Esophagus (tissue), 2 donors: ENCODE results near the gene FMC1. TPM values are rescaled to one million over a fixed set of nuclear protein-coding genes. Genes with fewer than 3 reads are reported as not detected.

Experiments used
- H3K27ac ChIP-seq, 2 donors: one replicate each; pipeline ENCODE4 v1.5.1; 2013; ENCODE audit warnings: low read depth in 2 of 2, mild to moderate bottlenecking in 2 of 2, inconsistent platforms in 1 of 2, low read length in 1 of 2, moderate library complexity in 1 of 2
- H3K27me3 ChIP-seq, 2 donors: one replicate each; pipeline ENCODE4 v1.6.1; 2013; ENCODE audit warnings: low read length in 2 of 2, control low read depth in 1 of 2, mild to moderate bottlenecking in 1 of 2; ENCODE audit not compliant: insufficient read depth in 2 of 2, control insufficient read depth in 1 of 2
- H3K36me3 ChIP-seq, 2 donors: one replicate each; pipeline ENCODE4 v1.6.1; 2013; ENCODE audit warnings: low read length in 1 of 2; ENCODE audit not compliant: control insufficient read depth in 2 of 2, insufficient read depth in 2 of 2
- H3K4me1 ChIP-seq, 2 donors: one replicate each; pipeline ENCODE4 v1.6.1; 2013; ENCODE audit warnings: low read length in 1 of 2; ENCODE audit not compliant: control insufficient read depth in 2 of 2, insufficient read depth in 2 of 2
- H3K4me3 ChIP-seq, 2 donors: one replicate each; pipeline ENCODE4 v1.5.1; 2013; ENCODE audit warnings: low read length in 2 of 2, mild to moderate bottlenecking in 2 of 2, low read depth in 1 of 2, moderate library complexity in 1 of 2
- H3K9me3 ChIP-seq, 2 donors: one replicate each; pipeline ENCODE4 v1.6.1; 2013; ENCODE audit warnings: mild to moderate bottlenecking in 2 of 2, low read depth in 1 of 2, low read length in 1 of 2, moderate library complexity in 1 of 2; ENCODE audit not compliant: control insufficient read depth in 2 of 2, insufficient read depth in 1 of 2
- WGBS, 2 donors: extraction: QIAGEN DNeasy Blood & Tissue Kit; methylation state at CpG; one replicate each; pipeline ENCODE4 v1.1.7; 2013; 5-methylcytosine and 5-hydroxymethylcytosine counted together
- polyA plus RNA-seq, 2 donors: library from polyadenylated mRNA; stranded (reverse); fragments of 200-250 nt; gene quantifications; one replicate each; pipeline ENCODE4 v1.2.3, GENCODE V29; 2013
- donor health status: healthy with polysubstance abuse.
- donor health status: Bipolar disorder and iron deficiency.

Gene FMC1
- polyA plus RNA-seq, 2 donors: 13.2 to 22.7 TPM

GRCh38 chr7:139393621-139394211 lies 52.6 kb downstream of the FMC1 start:
- Histone ChIP-seq H3K4me1 (no peaks in the 10 kb centered on the region), H3K27ac (no peak overlapping the region), H3K9me3 (no peaks in the 10 kb centered on the region), H3K27me3 (no peaks in the 10 kb centered on the region), H3K36me3 (no peaks in the 10 kb centered on the region), H3K4me3 (no peak overlapping the region)
- 96 to 100% methylated on average over 1 of the region's 1 CpG for WGBS, 2 donors

GRCh38 chr7:139394540-139394939 lies 53.4 kb downstream of the FMC1 start:
- Histone ChIP-seq H3K4me3 (no peak overlapping the region), H3K27ac (no peak overlapping the region), H3K36me3 (no peaks in the 10 kb centered on the region), H3K27me3 (no peaks in the 10 kb centered on the region), H3K4me1 (no peaks in the 10 kb centered on the region), H3K9me3 (no peaks in the 10 kb centered on the region)
- 80 to 87% methylated on average over 3 of the region's 3 CpGs for WGBS, 2 donors

Other genes with a start within 250 kb of the FMC1 start
- gene ZC3HAV1, start 231.6 kb upstream of the FMC1 start, polyA plus RNA-seq: 1 to 10 TPM; 7.6 TPM
- gene UBN2, start 110.1 kb upstream of the FMC1 start, polyA plus RNA-seq: 1 to 10 TPM; 1.4 to 3.0 TPM
- gene LUC7L2, start 18.6 kb downstream of the FMC1 start, polyA plus RNA-seq: 10 to 100 TPM; 31.8 to 35.8 TPM
- 1 to 10 TPM; 1.8 to 3.9 TPM for gene KLRG2, start 142.3 kb downstream of the FMC1 start, polyA plus RNA-seq
- gene CLEC2L, start 182.3 kb downstream of the FMC1 start, polyA plus RNA-seq: under 1 TPM in 1 of 2 donors, not detected in 1; 0.04 TPM